Measurements from ENCODE around the gene IER5L. TPM values are rescaled to one million over a fixed set of nuclear protein-coding genes. Genes with fewer than 3 reads are reported as not detected.
A peak's percentile ranks its signal among the peaks of the same experiment; 100 is the strongest.

Gene IER5L
- polyA plus RNA-seq (2012; ENCODE audit: insufficient read depth, insufficient read length, low read depth): 38.6 TPM

- H3K9me3 ChIP-seq: no peaks in the 10 kb centered on the region
- peak; percentile 97 for DNase-seq
- H3K27me3 ChIP-seq: no peaks in the 10 kb centered on the region
- no peaks in the 10 kb centered on the region for H3K36me3 ChIP-seq
- no peak for TF ChIP-seq CTCF (IDR thresholded peaks at IDR 0.05; ENCODE audit: low read depth, low read length)
- H3K4me3 ChIP-seq (ENCODE audit: low read depth, low read length): peak within 1 kb of the TSS; percentile 91
- H3K4me1 ChIP-seq: peaks cover 3% of the 10 kb centered on the region
Observed at GRCh38 chr9:129177791-129178567, at the start of gene IER5L. Gene IER5L, minus strand, starts transcription at chr9:129178261. Its CDS starts 209 bp downstream, at chr9:129178052.

GRCh38 chr9:129227843-129228189, 49.8 kb upstream of the IER5L start:
- DNase-seq: no peak
- no peak for TF ChIP-seq CTCF (IDR thresholded peaks at IDR 0.05; ENCODE audit: low read depth, low read length)
- peaks cover 3% of the 10 kb centered on the region; the same call in 1 of the 2 replicates for H3K4me1 ChIP-seq
- H3K36me3 ChIP-seq: no peaks in the 10 kb centered on the region
- no peaks in the 10 kb centered on the region for H3K9me3 ChIP-seq
- no peaks in the 10 kb centered on the region for H3K27me3 ChIP-seq
- H3K4me3 ChIP-seq (ENCODE audit: low read depth, low read length): no peak overlapping the region

- Histone ChIP-seq H3K36me3 (no peaks in the 10 kb centered on the region), H3K27me3 (no peaks in the 10 kb centered on the region), H3K4me1 (peaks cover 3% of the 10 kb centered on the region; the same call in 1 of the 2 replicates), H3K4me3 (ENCODE audit: low read depth, low read length) (no peak overlapping the region), H3K9me3 (no peaks in the 10 kb centered on the region)
- TF ChIP-seq CTCF (IDR thresholded peaks at IDR 0.05; ENCODE audit: low read depth, low read length): no peak
- peak; percentile 69 for DNase-seq
Observed at GRCh38 chr9:129225815-129226214, 47.8 kb upstream of the IER5L start.

- Histone ChIP-seq H3K27me3 (no peaks in the 10 kb centered on the region), H3K4me3 (ENCODE audit: low read depth, low read length) (no peak overlapping the region), H3K4me1 (peaks cover 3% of the 10 kb centered on the region; the same call in 1 of the 2 replicates), H3K36me3 (no peaks in the 10 kb centered on the region), H3K9me3 (no peaks in the 10 kb centered on the region)
- no peak for DNase-seq
- no peak for TF ChIP-seq CTCF (IDR thresholded peaks at IDR 0.05; ENCODE audit: low read depth, low read length)
Observed at GRCh38 chr9:129225490-129225778, 47.4 kb upstream of the IER5L start.

- Histone ChIP-seq H3K9me3 (no peaks in the 10 kb centered on the region), H3K27me3 (no peaks in the 10 kb centered on the region), H3K4me1 (peaks cover 3% of the 10 kb centered on the region; the same call in 1 of the 2 replicates), H3K4me3 (ENCODE audit: low read depth, low read length) (no peak overlapping the region), H3K36me3 (no peaks in the 10 kb centered on the region)
- TF ChIP-seq CTCF (IDR thresholded peaks at IDR 0.05; ENCODE audit: low read depth, low read length): no peak
- DNase-seq: no peak
Observed at GRCh38 chr9:129224618-129225489, 46.8 kb upstream of the IER5L start.

All from BE2C (cell line).